CD14-positive monocyte (primary cell): Measurements from ENCODE around the gene PRKAR1B. TPM values are rescaled to one million over a fixed set of nuclear protein-coding genes. Genes with fewer than 3 reads are reported as not detected.
A peak's percentile ranks its signal among the peaks of the same experiment; 100 is the strongest.

Experiments
- DNase-seq, 3 donors: peaks; one replicate each; pipeline ENCODE4 v3.0.0-alpha.2; 2011 to 2022
- H2AFZ ChIP-seq: 2 replicates; pipeline ENCODE4 v1.6.0; 2012; ENCODE audit warnings: mild to moderate bottlenecking, low read depth, low read length, inconsistent platforms; ENCODE audit not compliant: insufficient read depth, poor library complexity, severe bottlenecking
- H3K27ac ChIP-seq, 2 donors: 1 replicate in 1 of 2; 2 replicates in 1 of 2; pipeline ENCODE4 v1.5.1; 2012 to 2013; ENCODE audit warnings: low read length in 2 of 2, control low read depth in 1 of 2, inconsistent platforms in 1 of 2, low read depth in 1 of 2, mild to moderate bottlenecking in 1 of 2
- H3K27me3 ChIP-seq, 2 donors: one replicate each; pipeline versions ENCODE4 v1.6.0 to v1.6.1; 2011 to 2013; ENCODE audit warnings: low read length in 2 of 2; ENCODE audit not compliant: control insufficient read depth in 2 of 2, insufficient read depth in 2 of 2
- H3K36me3 ChIP-seq, 2 donors: replicated peaks in 1 of 2; 1 replicate in 1 of 2; 2 replicates in 1 of 2; pipeline versions ENCODE4 v1.5.1 to v1.6.1; 2012 to 2013; ENCODE audit warnings: low read length in 2 of 2, control low read depth in 1 of 2, inconsistent platforms in 1 of 2, mild to moderate bottlenecking in 1 of 2; ENCODE audit not compliant: insufficient read depth in 2 of 2, control insufficient read depth in 1 of 2
- H3K4me1 ChIP-seq, 2 donors: 1 replicate in 1 of 2; 2 replicates in 1 of 2; pipeline versions ENCODE4 v1.5.1 to v1.6.1; 2012 to 2013; ENCODE audit warnings: low read length in 2 of 2, control low read depth in 1 of 2, inconsistent platforms in 1 of 2, mild to moderate bottlenecking in 1 of 2, moderate library complexity in 1 of 2; ENCODE audit not compliant: insufficient read depth in 2 of 2, control insufficient read depth in 1 of 2
- H3K4me2 ChIP-seq: replicated peaks from 2 replicates; pipeline ENCODE3; 2012; ENCODE audit warnings: low read length, moderate library complexity, mild to moderate bottlenecking; ENCODE audit not compliant: poor library complexity, severe bottlenecking; ENCODE audit errors: extremely low read depth
- H3K4me3 ChIP-seq, 3 experiments: fragments of 200-600 bp in 1 of 3; sonication (generic) in 1 of 3; replicated peaks in 1 of 3; 1 replicate in 2 of 3; 2 replicates in 1 of 3; pipeline ENCODE4 v1.5.1; 2011 to 2013; ENCODE audit warnings: low read length in 3 of 3, mild to moderate bottlenecking in 3 of 3, control low read depth in 2 of 3, low read depth in 2 of 3, inconsistent platforms in 1 of 3, moderate library complexity in 1 of 3
- H3K79me2 ChIP-seq: 2 replicates; pipeline ENCODE4 v1.6.0; 2012; ENCODE audit warnings: mild to moderate bottlenecking, control low read depth, inconsistent platforms, low read length, moderate library complexity; ENCODE audit not compliant: insufficient read depth
- H3K9ac ChIP-seq: 2 replicates; pipeline ENCODE4 v1.6.0; 2017; ENCODE audit warnings: low read length, mild to moderate bottlenecking; ENCODE audit not compliant: insufficient read depth, poor library complexity, severe bottlenecking
- H3K9me3 ChIP-seq, 2 donors: replicated peaks in 1 of 2; 1 replicate in 1 of 2; 2 replicates in 1 of 2; pipeline versions ENCODE4 v1.5.1 to v1.6.1; 2012 to 2013; ENCODE audit warnings: low read length in 2 of 2, control low read depth in 1 of 2; ENCODE audit not compliant: control insufficient read depth in 1 of 2, insufficient read depth in 1 of 2
- H4K20me1 ChIP-seq: 2 replicates; pipeline ENCODE4 v1.6.0; 2012; ENCODE audit warnings: mild to moderate bottlenecking, low read length, control low read depth, moderate library complexity; ENCODE audit not compliant: insufficient read depth
- H3K27ac Mint-ChIP-seq, 7 donors: one replicate each; pipeline ENCODE4 v1.8.0; 2020; ENCODE audit warnings: mild to moderate bottlenecking in 7 of 7, mixed read lengths in 7 of 7, moderate library complexity in 6 of 7, inconsistent platforms in 2 of 7
- H3K27me3 Mint-ChIP-seq, 3 donors: one replicate each; pipeline ENCODE4 v1.8.0; 2021 to 2022; ENCODE audit warnings: low read depth in 3 of 3, mild to moderate bottlenecking in 3 of 3, mixed read lengths in 3 of 3, moderate library complexity in 3 of 3, inconsistent platforms in 1 of 3
- H3K36me3 Mint-ChIP-seq, 2 donors: one replicate each; pipeline ENCODE4 v1.8.0; 2020; ENCODE audit warnings: mixed read lengths in 2 of 2, inconsistent platforms in 1 of 2, mild to moderate bottlenecking in 1 of 2
- H3K4me1 Mint-ChIP-seq: one replicate; pipeline ENCODE4 v1.8.0; 2020; ENCODE audit warnings: mild to moderate bottlenecking, mixed read lengths
- H3K4me3 Mint-ChIP-seq, 2 donors: one replicate each; pipeline ENCODE4 v1.8.0; 2020; ENCODE audit warnings: mild to moderate bottlenecking in 2 of 2, mixed read lengths in 2 of 2, moderate library complexity in 1 of 2
- H3K9me3 Mint-ChIP-seq, 7 donors: one replicate each; pipeline ENCODE4 v1.8.0; 2020 to 2022; ENCODE audit warnings: mixed read lengths in 7 of 7, mild to moderate bottlenecking in 6 of 7, moderate library complexity in 6 of 7, inconsistent platforms in 2 of 7
- WGBS: methylation state at CpG from one replicate; pipeline ENCODE4 v1.1.5; 2013; ENCODE audit warnings: missing lambda C conversion rate; ENCODE audit not compliant: insufficient coverage; 5-methylcytosine and 5-hydroxymethylcytosine counted together
- intact Hi-C, 2 donors: fragments of 100-400 bp; cut with micrococcal nuclease; formaldehyde crosslinking; loops; one replicate each; pipeline versions ENCODE4 v1.15.0 to v1.15.1; 2023
- polyA plus RNA-seq, 3 donors: library from polyadenylated mRNA; depleted of rRNA in 1 of 3; unstranded in 2 of 3; stranded (reverse) in 1 of 3; fragments of 300-500 nt in 2 of 3; fragments of >200 nt in 1 of 3; fragmentation: Illumina TruSeq in 2 of 3; gene quantifications; 1 replicate in 2 of 3; 2 replicates in 1 of 3; pipeline ENCODE4 v1.2.3, GENCODE V29; 2012 to 2021
- TF ChIP-seq, protein P1 (sequence below): fragments of 200-600 bp; IDR thresholded peaks from one replicate; pipeline ENCODE4 v1.8.0; 2022; ENCODE audit warnings: antibody characterized with exemption, mild to moderate bottlenecking

PRKAR1B gene
- polyA plus RNA-seq, 3 donors, result 0.94 to 2.1 (median 1.1) TPM

DNA sequence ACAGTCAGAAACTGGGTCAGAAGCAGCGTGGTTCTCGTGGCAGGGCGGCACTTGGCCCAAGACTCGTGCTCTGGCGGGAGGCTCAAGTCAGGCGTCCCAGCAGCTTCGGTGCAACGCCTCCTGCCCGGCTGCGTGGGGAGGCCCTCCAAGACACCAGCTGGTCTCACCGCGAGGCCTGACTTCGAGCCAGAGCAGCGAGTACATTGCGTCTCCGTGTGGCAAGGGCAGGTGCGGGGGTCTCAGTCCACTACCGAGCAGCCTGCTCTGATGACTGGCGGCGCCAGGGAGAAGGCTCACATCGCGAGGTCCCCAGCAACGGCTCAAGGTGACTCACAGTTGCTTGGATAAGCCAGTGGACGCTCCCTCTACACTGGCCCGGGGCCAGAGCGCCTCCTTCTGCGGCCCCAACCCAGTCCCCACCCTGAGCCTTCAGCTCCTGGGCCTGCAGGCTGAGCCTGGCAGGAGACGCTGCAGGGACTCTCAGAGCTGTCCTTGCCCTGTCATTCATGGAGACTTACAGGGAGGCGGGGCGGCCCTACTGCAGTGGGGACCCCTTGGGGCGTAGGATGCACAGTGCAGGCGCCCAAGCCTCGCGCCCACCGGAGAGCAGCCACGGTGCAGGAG, 41.9 kb upstream of the PRKAR1B start:
- Mint-ChIP-seq H3K27ac (no peak overlapping the region), H3K4me3 (no peak overlapping the region), H3K4me1 (no peaks in the 10 kb centered on the region), H3K36me3 (peaks cover 31 to 58% of the 10 kb centered on the region in 2 donors), H3K27me3 (peaks cover 0 to 2% (median 0%) of the 10 kb centered on the region in 3 donors), H3K9me3 (peaks cover 0 to 6% (median 0%) of the 10 kb centered on the region in 7 donors)
- H3K9ac ChIP-seq, result no peak overlapping the region
- H3K4me2 ChIP-seq, result no peak overlapping the region
- H3K27ac ChIP-seq, result no peak overlapping the region
- H3K4me3 ChIP-seq, result no peak overlapping the region
- H2AFZ ChIP-seq, result no peak overlapping the region
- intact Hi-C loops, result no loop called here
- H3K9me3 ChIP-seq, result no peaks in the 10 kb centered on the region
- no peaks in the 10 kb centered on the region for H4K20me1 ChIP-seq
- H3K4me1 ChIP-seq, result no peaks in the 10 kb centered on the region
- WGBS, result 96% methylated on average over 31 of the region's 36 CpGs
- H3K36me3 ChIP-seq, result peaks cover 13 to 33% of the 10 kb centered on the region in 2 donors
- TF ChIP-seq, protein P1, sequence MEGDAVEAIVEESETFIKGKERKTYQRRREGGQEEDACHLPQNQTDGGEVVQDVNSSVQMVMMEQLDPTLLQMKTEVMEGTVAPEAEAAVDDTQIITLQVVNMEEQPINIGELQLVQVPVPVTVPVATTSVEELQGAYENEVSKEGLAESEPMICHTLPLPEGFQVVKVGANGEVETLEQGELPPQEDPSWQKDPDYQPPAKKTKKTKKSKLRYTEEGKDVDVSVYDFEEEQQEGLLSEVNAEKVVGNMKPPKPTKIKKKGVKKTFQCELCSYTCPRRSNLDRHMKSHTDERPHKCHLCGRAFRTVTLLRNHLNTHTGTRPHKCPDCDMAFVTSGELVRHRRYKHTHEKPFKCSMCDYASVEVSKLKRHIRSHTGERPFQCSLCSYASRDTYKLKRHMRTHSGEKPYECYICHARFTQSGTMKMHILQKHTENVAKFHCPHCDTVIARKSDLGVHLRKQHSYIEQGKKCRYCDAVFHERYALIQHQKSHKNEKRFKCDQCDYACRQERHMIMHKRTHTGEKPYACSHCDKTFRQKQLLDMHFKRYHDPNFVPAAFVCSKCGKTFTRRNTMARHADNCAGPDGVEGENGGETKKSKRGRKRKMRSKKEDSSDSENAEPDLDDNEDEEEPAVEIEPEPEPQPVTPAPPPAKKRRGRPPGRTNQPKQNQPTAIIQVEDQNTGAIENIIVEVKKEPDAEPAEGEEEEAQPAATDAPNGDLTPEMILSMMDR, result no peak
- H3K79me2 ChIP-seq, result no peaks in the 10 kb centered on the region
- no peaks in the 10 kb centered on the region for H3K27me3 ChIP-seq
- DNase-seq, result no peak

DNA sequence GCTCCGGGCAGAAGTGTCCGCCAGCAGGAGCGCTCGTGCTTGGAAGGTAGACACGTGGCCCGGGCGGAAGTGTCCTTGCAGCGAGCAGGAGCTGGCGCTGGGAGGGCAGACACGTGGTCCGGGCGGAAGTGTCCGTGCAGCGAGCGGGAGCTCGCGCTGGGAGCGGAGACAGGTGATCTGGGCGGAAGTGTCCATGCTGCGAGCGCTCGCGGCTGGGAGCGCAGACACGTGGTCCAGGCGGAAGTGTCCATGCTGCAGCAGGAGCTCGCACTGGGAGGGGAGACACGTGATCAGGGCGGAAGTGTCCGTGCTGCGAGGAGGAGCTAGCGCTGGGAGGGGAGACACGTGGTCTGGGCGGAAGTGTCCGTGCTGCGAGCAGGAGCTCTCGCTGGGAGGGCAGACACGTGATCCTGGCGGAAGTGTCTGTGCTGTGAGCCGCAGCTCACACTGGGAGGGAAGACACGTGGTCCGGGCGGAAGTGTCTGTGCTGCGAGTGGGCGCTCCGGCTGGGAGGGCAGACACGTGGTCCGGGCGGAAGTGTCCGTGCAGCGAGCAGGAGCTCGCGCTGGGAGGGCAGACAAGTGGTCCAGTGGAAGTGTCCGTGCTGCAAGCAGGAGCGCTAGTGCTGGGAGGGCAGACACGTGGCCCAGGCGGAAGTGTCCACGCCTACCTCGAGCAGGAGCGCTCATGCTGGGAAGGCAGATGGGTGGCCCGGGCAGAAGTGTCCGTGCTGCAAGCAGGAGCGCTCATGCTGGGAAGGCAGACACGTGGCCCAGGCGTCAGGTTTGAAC, 41.1 kb upstream of the PRKAR1B start:
- H3K9me3 Mint-ChIP-seq, result peaks cover 0 to 6% (median 0%) of the 10 kb centered on the region in 7 donors
- H3K27me3 ChIP-seq, result no peaks in the 10 kb centered on the region
- no peak overlapping the region for H3K4me2 ChIP-seq
- H3K4me3 ChIP-seq, result no peak overlapping the region
- no peak overlapping the region for H2AFZ ChIP-seq
- no peaks in the 10 kb centered on the region for H3K9me3 ChIP-seq
- no peaks in the 10 kb centered on the region for H4K20me1 ChIP-seq
- peaks cover 22 to 42% of the 10 kb centered on the region in 2 donors for H3K36me3 ChIP-seq
- H3K27me3 Mint-ChIP-seq, result peaks cover 0 to 2% (median 0%) of the 10 kb centered on the region in 3 donors
- 94% methylated on average over 64 of the region's 65 CpGs for WGBS
- no peaks in the 10 kb centered on the region for H3K79me2 ChIP-seq
- intact Hi-C loops, result no loop called here
- H3K4me3 Mint-ChIP-seq, result no peak overlapping the region
- no peak overlapping the region for H3K9ac ChIP-seq
- H3K27ac Mint-ChIP-seq, result peak overlapping the region in 2 of 7 donors; percentile 57 to 59
- DNase-seq, result no peak
- no peaks in the 10 kb centered on the region for H3K4me1 ChIP-seq
- H3K4me1 Mint-ChIP-seq, result no peaks in the 10 kb centered on the region
- H3K36me3 Mint-ChIP-seq, result peaks cover 36 to 62% of the 10 kb centered on the region in 2 donors
- TF ChIP-seq, protein P1, result no peak
- H3K27ac ChIP-seq, result no peak overlapping the region
